Astrocyte of the spinal cord (primary cell): ENCODE data around the gene IL17REL.

ENCODE experiments used
- DNase-seq: peaks from one replicate; pipeline ENCODE4 v3.0.0; 2011; ENCODE audit warnings: low read depth, low spot score
- H3K4me3 ChIP-seq: 2 replicates; pipeline ENCODE4 v1.5.1; 2011; ENCODE audit warnings: low read depth, mild to moderate bottlenecking, low read length, moderate library complexity
- CTCF ChIP-seq: IDR thresholded peaks from 2 replicates; pipeline ENCODE4 v1.5.1; 2012; ENCODE audit warnings: low read depth, mild to moderate bottlenecking, low read length, inconsistent platforms
- in situ Hi-C: cut with HindIII; loops from 2 replicates; pipeline ENCODE4 v1.10.0; 2017; ENCODE audit warnings: low sequenced_read_pairs

Gene IL17REL

GRCh38 chr22:50020606-50021005 lies 8.0 kb upstream of the IL17REL start:
- in situ Hi-C loops, result no loop called here
- no peak overlapping the region for H3K4me3 ChIP-seq
- TF ChIP-seq CTCF, result no peak
- no peak for DNase-seq

- no peak for TF ChIP-seq CTCF
- H3K4me3 ChIP-seq, result no peak overlapping the region
- in situ Hi-C loops, result no loop called here
- DNase-seq, result no peak
Measured at GRCh38 chr22:50019316-50019715, 6.8 kb upstream of the IL17REL start.

- TF ChIP-seq CTCF, result no peak
- no peak overlapping the region for H3K4me3 ChIP-seq
- in situ Hi-C loops, result no loop called here
Measured at GRCh38 chr22:50018608-50019285, 6.2 kb upstream of the IL17REL start.

GRCh38 chr22:50017701-50018224 lies 5.2 kb upstream of the IL17REL start:
- no peak for DNase-seq
- no peak overlapping the region for H3K4me3 ChIP-seq
- TF ChIP-seq CTCF, result no peak
- in situ Hi-C loops, result no loop called here

More at GRCh38 chr22:50018608-50019285, 6.2 kb upstream of the IL17REL start:
- no peak for DNase-seq

GRCh38 chr22:50016988-50017700 lies 4.6 kb upstream of the IL17REL start:
- in situ Hi-C loops, result no loop called here
- no peak for DNase-seq
- no peak overlapping the region for H3K4me3 ChIP-seq
- no peak for TF ChIP-seq CTCF

GRCh38 chr22:50016308-50016987 lies 3.9 kb upstream of the IL17REL start:
- H3K4me3 ChIP-seq, result no peak overlapping the region
- DNase-seq, result no peak
- in situ Hi-C loops, result no loop called here
- no peak for TF ChIP-seq CTCF
